CD4-positive, alpha-beta memory T cell (primary cell): Measurements from ENCODE around the gene H19. TPM values are rescaled to one million over a fixed set of nuclear protein-coding genes. Genes with fewer than 3 reads are reported as not detected.

Experiments
- CTCF ChIA-PET: fragments of 350-600 bp; sonication (Branson Sonifier 250); formaldehyde crosslinking; loops from one replicate; lab custom pipeline; 2021; ENCODE audit warnings: inconsistent platforms; ENCODE audit not compliant: partially characterized antibody; lab: Charles Lee
- POLR2A ChIA-PET: fragments of 350-600 bp; sonication (Branson Sonifier 250); formaldehyde crosslinking; loops from one replicate; lab custom pipeline; 2021; ENCODE audit not compliant: partially characterized antibody; lab: Charles Lee
- DNase-seq, 5 donors: peaks; one replicate each; pipeline versions ENCODE4 v3.0.0 to v3.0.0-alpha.2; 2020 to 2022; ENCODE audit warnings: mixed read lengths in 1 of 5
- H3K27ac ChIP-seq: one replicate; pipeline ENCODE4 v1.7.0; 2013; ENCODE audit warnings: low read depth, low read length
- H3K27me3 ChIP-seq: 2 replicates; pipeline ENCODE4 v1.7.0; 2013; ENCODE audit warnings: mild to moderate bottlenecking, low read length, moderate library complexity; ENCODE audit not compliant: insufficient read depth
- H3K36me3 ChIP-seq: 2 replicates; pipeline ENCODE4 v1.7.0; 2013; ENCODE audit warnings: mild to moderate bottlenecking, low read length, moderate library complexity; ENCODE audit not compliant: insufficient read depth
- H3K4me1 ChIP-seq: 2 replicates; pipeline ENCODE4 v1.7.0; 2013; ENCODE audit warnings: mild to moderate bottlenecking, low read length, moderate library complexity; ENCODE audit not compliant: insufficient read depth
- H3K4me3 ChIP-seq, 2 donors: one replicate each; pipeline ENCODE4 v1.7.0; 2013; ENCODE audit warnings: low read length in 2 of 2, mild to moderate bottlenecking in 1 of 2
- H3K9me3 ChIP-seq, 2 donors: one replicate each; pipeline ENCODE4 v1.7.0; 2013; ENCODE audit warnings: low read length in 2 of 2, control low read depth in 1 of 2; ENCODE audit not compliant: control insufficient read depth in 1 of 2
- H3K27ac Mint-ChIP-seq, 7 donors: one replicate each; pipeline ENCODE4 v1.8.0; 2020 to 2021; ENCODE audit warnings: mixed read lengths in 7 of 7, mild to moderate bottlenecking in 6 of 7, inconsistent platforms in 3 of 7, moderate library complexity in 3 of 7
- H3K27me3 Mint-ChIP-seq, 2 donors: one replicate each; pipeline ENCODE4 v1.8.0; 2020 to 2021; ENCODE audit warnings: mixed read lengths in 2 of 2
- H3K36me3 Mint-ChIP-seq, 2 donors: one replicate each; pipeline ENCODE4 v1.8.0; 2020 to 2021; ENCODE audit warnings: mixed read lengths in 2 of 2, inconsistent platforms in 1 of 2, mild to moderate bottlenecking in 1 of 2
- H3K4me1 Mint-ChIP-seq, 4 donors: one replicate each; pipeline ENCODE4 v1.8.0; 2020 to 2021; ENCODE audit warnings: mixed read lengths in 4 of 4, mild to moderate bottlenecking in 1 of 4
- H3K4me3 Mint-ChIP-seq, 8 donors: one replicate each; pipeline ENCODE4 v1.8.0; 2020 to 2021; ENCODE audit warnings: mixed read lengths in 8 of 8, mild to moderate bottlenecking in 7 of 8, moderate library complexity in 6 of 8, inconsistent platforms in 3 of 8
- H3K9me3 Mint-ChIP-seq, 8 donors: one replicate each; pipeline ENCODE4 v1.8.0; 2020 to 2021; ENCODE audit warnings: mixed read lengths in 8 of 8, mild to moderate bottlenecking in 5 of 8, inconsistent platforms in 3 of 8, moderate library complexity in 1 of 8
- intact Hi-C: fragments of 100-400 bp; cut with micrococcal nuclease; formaldehyde crosslinking; loops from one replicate; pipeline ENCODE4 v1.15.1; 2023
- polyA plus RNA-seq, 2 donors: library from polyadenylated mRNA; unstranded; fragments of 300-500 nt; fragmentation: Illumina TruSeq; gene quantifications; one replicate each; pipeline ENCODE4 v1.2.3, GENCODE V29; 2021
- total RNA-seq, 2 experiments: library from RNA; stranded (reverse); gene quantifications; one replicate each; pipeline ENCODE4 v1.2.3, GENCODE V29; 2021

The H19 gene
- total and polyA plus RNA-seq, 4 experiments from 2014 or later: not detected

DNA sequence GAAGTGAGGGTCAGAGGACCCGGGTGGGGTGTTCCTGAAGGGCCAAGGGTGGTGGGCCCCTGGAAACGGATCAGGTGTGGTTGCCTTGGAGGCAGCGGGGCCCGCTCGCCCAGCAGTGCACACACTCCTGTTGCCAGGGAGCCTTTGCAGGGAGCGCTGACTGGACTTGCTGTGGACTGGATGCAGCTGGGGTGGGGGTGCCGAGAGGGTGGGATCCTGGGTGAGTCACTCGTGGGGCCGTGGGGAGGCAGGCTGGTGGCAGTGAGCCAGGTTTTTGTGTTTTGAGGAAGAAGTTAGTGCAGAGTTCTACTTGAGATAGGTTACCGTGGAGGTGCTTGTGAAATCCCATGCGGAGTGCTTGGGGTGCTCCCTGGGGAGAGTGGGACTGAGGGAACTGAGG lies 49.3 kb downstream of the H19 start:
- H3K4me3 ChIP-seq: no peak overlapping the region
- H3K36me3 Mint-ChIP-seq: no peaks in the 10 kb centered on the region
- H3K9me3 Mint-ChIP-seq: no peaks in the 10 kb centered on the region
- no peaks in the 10 kb centered on the region for H3K4me1 ChIP-seq
- peak in 1 of 5 donors; percentile 33 for DNase-seq
- no peak overlapping the region for H3K27ac Mint-ChIP-seq
- POLR2A ChIA-PET: interaction anchor here (1.1 to 2.4 kb wide), 3 partner anchors 58 to 112 kb away, joined by 3 to 29 read pairs (median 3); partner anchors contain the start of gene LSP1
- no peaks in the 10 kb centered on the region for H3K27me3 Mint-ChIP-seq
- H3K4me1 Mint-ChIP-seq: peaks cover 0 to 7% (median 1%) of the 10 kb centered on the region in 4 donors
- no peaks in the 10 kb centered on the region for H3K9me3 ChIP-seq
- H3K4me3 Mint-ChIP-seq: peak overlapping the region in 3 of 8 donors; percentile 57 to 66 (median 65)
- no peak overlapping the region for H3K27ac ChIP-seq
- no peaks in the 10 kb centered on the region for H3K36me3 ChIP-seq
- intact Hi-C loops: no loop called here
- no peaks in the 10 kb centered on the region for H3K27me3 ChIP-seq
- CTCF ChIA-PET: interaction anchor here (1.1 to 1.7 kb wide), 4 partner anchors 10 to 97 kb away, joined by 4 to 12 read pairs (median 4); no protein-coding TSS in a partner anchor

GRCh38 chr11:1947592-1948237 lies 49.9 kb downstream of the H19 start:
- Mint-ChIP-seq H3K36me3 (no peaks in the 10 kb centered on the region), H3K4me1 (peaks cover 0 to 7% (median 1%) of the 10 kb centered on the region in 4 donors), H3K27ac (no peak overlapping the region), H3K4me3 (no peak overlapping the region), H3K27me3 (no peaks in the 10 kb centered on the region), H3K9me3 (no peaks in the 10 kb centered on the region)
- no peaks in the 10 kb centered on the region for H3K36me3 ChIP-seq
- H3K9me3 ChIP-seq: no peaks in the 10 kb centered on the region
- intact Hi-C loops: no loop called here
- no peaks in the 10 kb centered on the region for H3K27me3 ChIP-seq
- POLR2A ChIA-PET: interaction anchor here (1.1 to 2.4 kb wide), 4 partner anchors 57 to 111 kb away, joined by 3 to 29 read pairs (median 3); partner anchors contain the start of gene LSP1
- no peak for DNase-seq
- no peak overlapping the region for H3K4me3 ChIP-seq
- CTCF ChIA-PET: interaction anchor here (1.1 to 1.7 kb wide), 5 partner anchors 10 to 96 kb away, joined by 4 to 12 read pairs (median 4); partner anchors contain the start of gene LSP1
- H3K4me1 ChIP-seq: no peaks in the 10 kb centered on the region
- no peak overlapping the region for H3K27ac ChIP-seq

GRCh38 chr11:1946812-1947484 lies 50.7 kb downstream of the H19 start, which contains the start of gene MRPL23:
MRPL23 (plus strand) TSS chr11:1947332; CDS start chr11:1947363, 31 bp downstream.
- no peaks in the 10 kb centered on the region for H3K27me3 ChIP-seq
- POLR2A ChIA-PET: interaction anchor here (1.0 to 2.4 kb wide), 3 partner anchors 58 to 94 kb away, joined by 3 to 29 read pairs (median 3); partner anchors contain the start of gene LSP1
- H3K36me3 Mint-ChIP-seq: no peaks in the 10 kb centered on the region
- H3K27ac Mint-ChIP-seq: no peak within 1 kb of the TSS
- DNase-seq: peak in 4 of 5 donors; percentile 18 to 58 (median 56)
- no peaks in the 10 kb centered on the region for H3K27me3 Mint-ChIP-seq
- H3K4me1 ChIP-seq: no peaks in the 10 kb centered on the region
- no peaks in the 10 kb centered on the region for H3K9me3 ChIP-seq
- H3K27ac ChIP-seq: no peak within 1 kb of the TSS
- no peaks in the 10 kb centered on the region for H3K9me3 Mint-ChIP-seq
- intact Hi-C loops: no loop called here
- peaks cover 0 to 7% (median 5%) of the 10 kb centered on the region in 4 donors for H3K4me1 Mint-ChIP-seq
- CTCF ChIA-PET: interaction anchor here (0.5 to 1.3 kb wide), 3 partner anchors 25 to 96 kb away, joined by 3 to 4 read pairs (median 4); partner anchors contain the start of gene LSP1
- H3K36me3 ChIP-seq: no peaks in the 10 kb centered on the region
- H3K4me3 Mint-ChIP-seq: no peak within 1 kb of the TSS
- H3K4me3 ChIP-seq: no peak within 1 kb of the TSS

Other genes starting within 250 kb of the H19 start
- gene IFITM10, start 247.2 kb downstream of the H19 start, total RNA-seq: 1 to 10 TPM; 1.6 to 1.8 TPM
- gene IFITM10, start 247.2 kb downstream of the H19 start, polyA plus RNA-seq: not detected
- gene CTSD, start 233.9 kb downstream of the H19 start, total RNA-seq: 100 to 1,000 TPM; 206 to 214 TPM
- 100 to 1,000 TPM; 122 to 137 TPM for gene CTSD, start 233.9 kb downstream of the H19 start, polyA plus RNA-seq
- gene SYT8, start 162.9 kb downstream of the H19 start, total RNA-seq: not detected
- not detected for gene SYT8, start 162.9 kb downstream of the H19 start, polyA plus RNA-seq
- gene TNNI2, start 158.9 kb downstream of the H19 start, total RNA-seq: not detected
- gene TNNI2, start 158.9 kb downstream of the H19 start, polyA plus RNA-seq: not detected
- gene LSP1, start 144.8 kb downstream of the H19 start, total RNA-seq: 100 to 1,000 TPM; 324 to 327 TPM
- 100 to 1,000 TPM; 253 to 435 TPM for gene LSP1, start 144.8 kb downstream of the H19 start, polyA plus RNA-seq
- not detected for gene PRR33, start 105.9 kb downstream of the H19 start, total RNA-seq
- gene PRR33, start 105.9 kb downstream of the H19 start, polyA plus RNA-seq: under 1 TPM in 1 of 2 donors, not detected in 1; 0.18 TPM
- gene TNNT3, start 78.1 kb downstream of the H19 start, total RNA-seq: 10 to 100 TPM in 1 of 2 experiments, 1 to 10 TPM in 1; 9.3 to 10.5 TPM
- gene TNNT3, start 78.1 kb downstream of the H19 start, polyA plus RNA-seq: not detected
- gene MRPL23, start 50.5 kb downstream of the H19 start, total RNA-seq: 10 to 100 TPM; 43.9 to 51.0 TPM
- gene MRPL23, start 50.5 kb downstream of the H19 start, polyA plus RNA-seq: 10 to 100 TPM; 15.2 to 45.8 TPM
- not detected for gene IGF2, start 141.5 kb upstream of the H19 start, total RNA-seq
- gene IGF2, start 141.5 kb upstream of the H19 start, polyA plus RNA-seq: not detected
- gene INS, start 163.4 kb upstream of the H19 start, total RNA-seq: not detected
- not detected for gene INS, start 163.4 kb upstream of the H19 start, polyA plus RNA-seq
- gene TH, start 174.0 kb upstream of the H19 start, total RNA-seq: not detected
- not detected for gene TH, start 174.0 kb upstream of the H19 start, polyA plus RNA-seq